ENCODE results near the gene MGRN1.

The MGRN1 gene

GRCh38 chr16:4624827-4625559 lies 367 bp downstream of the MGRN1 start:
- no peaks in the 10 kb centered on the region for H3K9me3 ChIP-seq (ENCODE audit: severe bottlenecking)
- H3K36me3 ChIP-seq, result peaks cover 11% of the 10 kb centered on the region
- DNase-seq, result peak; percentile 39
- H3K4me3 ChIP-seq (ENCODE audit: low read depth, low read length), result peak overlapping the region; percentile 73
- H3K27me3 ChIP-seq (ENCODE audit: insufficient read depth, low read depth, severe bottlenecking), result no peaks in the 10 kb centered on the region
- peak overlapping the region; percentile 95 for H3K27ac ChIP-seq
- no peak for TF ChIP-seq CTCF (IDR thresholded peaks at IDR 0.05; ENCODE audit: low read depth, low read length)

- Histone ChIP-seq H3K4me3 (ENCODE audit: low read depth, low read length) (peak overlapping the region; percentile 73), H3K27me3 (ENCODE audit: insufficient read depth, low read depth, severe bottlenecking) (no peaks in the 10 kb centered on the region), H3K27ac (peak overlapping the region; percentile 95), H3K9me3 (ENCODE audit: severe bottlenecking) (no peaks in the 10 kb centered on the region), H3K36me3 (peaks cover 11% of the 10 kb centered on the region)
- DNase-seq, result no peak
- no peak for TF ChIP-seq CTCF (IDR thresholded peaks at IDR 0.05; ENCODE audit: low read depth, low read length)
Measured at GRCh38 chr16:4625560-4626159, 1.0 kb downstream of the MGRN1 start.

GRCh38 chr16:4626396-4626795 lies 1.8 kb downstream of the MGRN1 start:
- peaks cover under 1% of the 10 kb centered on the region for H3K9me3 ChIP-seq (ENCODE audit: severe bottlenecking)
- H3K27me3 ChIP-seq (ENCODE audit: insufficient read depth, low read depth, severe bottlenecking), result no peaks in the 10 kb centered on the region
- H3K36me3 ChIP-seq, result peaks cover 13% of the 10 kb centered on the region
- TF ChIP-seq CTCF (IDR thresholded peaks at IDR 0.05; ENCODE audit: low read depth, low read length), result no peak
- no peak overlapping the region for H3K27ac ChIP-seq
- no peak overlapping the region for H3K4me3 ChIP-seq (ENCODE audit: low read depth, low read length)
- DNase-seq, result no peak

GRCh38 chr16:4628283-4628682 lies 3.7 kb downstream of the MGRN1 start:
- H3K27me3 ChIP-seq (ENCODE audit: insufficient read depth, low read depth, severe bottlenecking), result no peaks in the 10 kb centered on the region
- H3K36me3 ChIP-seq, result peaks cover 14% of the 10 kb centered on the region
- TF ChIP-seq CTCF (IDR thresholded peaks at IDR 0.05; ENCODE audit: low read depth, low read length), result no peak
- H3K9me3 ChIP-seq (ENCODE audit: severe bottlenecking), result peaks cover 2% of the 10 kb centered on the region
- no peak for DNase-seq
- H3K27ac ChIP-seq, result no peak overlapping the region
- H3K4me3 ChIP-seq (ENCODE audit: low read depth, low read length), result no peak overlapping the region

GRCh38 chr16:4631444-4631843 lies 6.8 kb downstream of the MGRN1 start:
- Histone ChIP-seq H3K27me3 (ENCODE audit: insufficient read depth, low read depth, severe bottlenecking) (no peaks in the 10 kb centered on the region), H3K27ac (no peak overlapping the region), H3K4me3 (ENCODE audit: low read depth, low read length) (no peak overlapping the region), H3K36me3 (peaks cover 19% of the 10 kb centered on the region), H3K9me3 (ENCODE audit: severe bottlenecking) (peaks cover 2% of the 10 kb centered on the region)
- no peak for DNase-seq
- no peak for TF ChIP-seq CTCF (IDR thresholded peaks at IDR 0.05; ENCODE audit: low read depth, low read length)

Data from WERI-Rb-1 (cell line).